Globus pallidus (tissue), 1 donor: ENCODE measurements around the gene HS3ST4.
"Not testable (repeated sequence)": the region's sequence is repeated elsewhere in the genome, so short reads cannot be mapped to it uniquely, and the experiment has no call there.

Experiments used
- DNase-seq: peaks from one replicate; pipeline ENCODE4 v3.0.0-alpha.2; 2015; ENCODE audit warnings: low spot score

The HS3ST4 gene

DNA sequence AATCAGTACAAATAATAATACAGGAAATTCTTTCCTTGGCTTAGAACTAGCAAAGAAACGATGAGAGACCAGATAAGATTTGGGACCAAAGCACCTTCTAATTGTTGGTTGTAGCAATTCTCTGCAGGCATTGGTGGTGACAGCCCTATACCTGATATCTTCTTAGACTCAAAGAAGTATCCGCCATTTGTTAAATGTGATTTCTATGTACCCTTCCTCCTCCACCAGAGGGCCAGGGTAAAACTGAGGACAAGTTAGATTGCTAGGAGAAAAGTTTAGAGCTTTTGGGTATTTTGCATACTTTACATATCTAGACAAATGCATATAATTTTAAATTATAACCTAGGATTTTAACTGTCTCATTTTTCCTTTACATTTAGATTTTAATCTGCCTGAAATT is 304.3 kb downstream of the HS3ST4 start:
- no peak for DNase-seq

DNA sequence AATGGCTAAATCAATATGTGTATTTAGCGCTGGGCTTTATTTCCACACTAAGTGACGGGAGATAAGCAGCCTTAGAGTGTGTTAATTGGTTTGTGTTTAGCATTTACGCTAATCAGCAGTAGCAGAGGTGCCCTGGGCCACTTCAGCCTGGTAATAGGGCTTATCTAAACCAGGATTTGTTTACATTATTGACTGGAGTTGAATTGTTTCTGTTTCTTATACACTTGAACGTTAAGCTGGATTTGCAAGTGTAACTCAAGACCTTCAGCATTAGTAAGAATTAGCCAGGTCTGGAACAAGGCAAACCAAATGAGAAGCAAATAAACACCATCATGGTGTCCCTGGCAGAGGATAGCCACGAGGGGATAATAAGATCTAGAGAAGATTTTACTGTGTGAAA is 313.6 kb downstream of the HS3ST4 start:
- DNase-seq, result no peak

DNA sequence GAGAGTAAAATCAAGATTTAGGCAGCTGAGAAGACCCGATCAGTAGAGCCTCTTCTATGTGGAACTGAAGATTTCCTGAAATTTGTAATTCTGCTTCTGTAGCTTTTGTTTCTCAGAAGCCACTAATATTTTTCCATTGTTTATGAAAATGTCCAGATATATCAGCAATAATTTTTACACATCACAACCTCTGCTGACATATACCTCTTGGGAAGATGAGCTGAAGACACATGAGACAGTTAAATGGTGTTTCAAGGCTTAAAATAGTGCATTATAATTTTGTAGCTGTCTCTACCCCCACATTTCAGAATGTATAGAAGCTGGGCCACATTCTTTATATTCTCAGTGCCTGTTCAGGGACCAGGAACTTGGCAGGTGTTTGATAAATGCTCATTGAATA is 320.6 kb downstream of the HS3ST4 start:
- DNase-seq, result no peak

DNA sequence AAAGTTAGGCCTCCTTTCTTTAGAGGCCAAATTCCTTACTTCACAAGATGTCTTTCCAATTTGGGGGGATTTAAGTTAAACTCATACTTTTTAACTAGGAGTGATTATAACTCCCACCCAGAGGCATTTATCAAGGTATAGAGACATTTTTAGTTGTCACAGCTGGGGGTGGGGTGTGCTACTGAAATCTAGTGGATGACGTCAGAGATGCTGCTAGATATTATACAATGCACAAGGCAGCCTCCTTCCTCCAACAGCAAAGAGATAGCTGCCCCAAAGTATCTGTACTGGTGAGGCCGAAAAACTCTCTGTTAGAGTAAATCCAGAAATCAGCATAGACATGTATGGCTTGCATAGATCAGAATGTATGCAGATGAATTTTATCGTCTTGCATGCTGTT is 324.0 kb downstream of the HS3ST4 start:
- no peak for DNase-seq

DNA sequence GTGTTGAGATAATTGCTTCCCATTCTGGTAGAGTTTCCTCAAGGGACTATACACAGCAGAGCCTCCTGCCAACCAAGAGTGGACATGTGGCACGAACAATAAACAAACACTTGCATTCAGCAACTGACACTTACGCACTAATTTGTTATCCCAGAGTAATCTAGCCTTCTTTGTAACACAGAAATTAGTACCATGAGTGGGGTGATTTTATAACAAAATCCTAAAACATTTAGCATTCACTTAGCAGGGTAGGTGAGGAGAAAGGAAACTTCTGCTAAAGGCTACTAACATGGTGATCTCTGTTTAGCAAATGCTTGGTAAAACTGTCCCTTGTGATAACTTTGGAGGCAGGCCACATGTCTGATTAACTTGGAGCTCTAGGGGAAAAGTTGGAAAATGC is 325.2 kb downstream of the HS3ST4 start:
- no peak for DNase-seq

DNA sequence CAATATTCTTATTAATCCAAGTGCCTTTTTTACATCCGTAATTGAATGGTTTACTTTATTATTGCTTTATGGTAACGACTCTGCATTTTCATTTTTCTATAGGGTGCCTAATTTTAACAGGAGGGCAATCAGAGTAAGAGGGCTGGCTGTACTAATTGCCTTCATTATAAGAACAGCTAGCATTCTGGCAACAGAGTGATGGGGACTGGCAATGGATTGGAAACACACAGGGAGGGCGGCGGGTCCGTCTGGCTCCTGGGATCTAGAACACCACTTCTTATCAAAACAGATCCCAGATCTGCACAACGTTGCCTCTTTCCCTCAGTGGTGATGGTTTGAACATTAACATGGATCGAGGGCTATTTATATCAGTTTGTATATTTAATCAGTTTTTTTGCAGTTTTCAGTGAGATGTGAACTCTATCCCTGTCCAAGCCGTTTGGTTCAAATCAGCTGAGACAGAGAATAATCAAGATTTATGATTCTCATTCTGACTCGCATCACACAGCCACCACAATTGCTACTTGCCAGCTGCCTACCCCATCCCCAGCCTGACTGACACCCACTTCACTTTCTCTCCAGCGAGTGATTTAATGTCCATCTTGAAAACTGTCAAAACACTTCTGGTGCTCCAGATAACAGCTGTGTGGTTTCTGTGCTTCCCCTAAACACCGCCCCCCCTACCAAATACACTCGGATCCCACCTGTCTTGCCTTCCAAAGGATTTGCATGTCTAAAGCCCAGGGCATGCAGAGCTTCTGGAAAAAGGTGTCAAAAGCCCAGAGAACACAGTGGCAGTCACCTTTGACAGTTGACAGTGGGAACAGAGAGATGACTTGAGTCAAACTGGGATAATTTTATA is 327.9 kb downstream of the HS3ST4 start:
- DNase-seq, result no peak

DNA sequence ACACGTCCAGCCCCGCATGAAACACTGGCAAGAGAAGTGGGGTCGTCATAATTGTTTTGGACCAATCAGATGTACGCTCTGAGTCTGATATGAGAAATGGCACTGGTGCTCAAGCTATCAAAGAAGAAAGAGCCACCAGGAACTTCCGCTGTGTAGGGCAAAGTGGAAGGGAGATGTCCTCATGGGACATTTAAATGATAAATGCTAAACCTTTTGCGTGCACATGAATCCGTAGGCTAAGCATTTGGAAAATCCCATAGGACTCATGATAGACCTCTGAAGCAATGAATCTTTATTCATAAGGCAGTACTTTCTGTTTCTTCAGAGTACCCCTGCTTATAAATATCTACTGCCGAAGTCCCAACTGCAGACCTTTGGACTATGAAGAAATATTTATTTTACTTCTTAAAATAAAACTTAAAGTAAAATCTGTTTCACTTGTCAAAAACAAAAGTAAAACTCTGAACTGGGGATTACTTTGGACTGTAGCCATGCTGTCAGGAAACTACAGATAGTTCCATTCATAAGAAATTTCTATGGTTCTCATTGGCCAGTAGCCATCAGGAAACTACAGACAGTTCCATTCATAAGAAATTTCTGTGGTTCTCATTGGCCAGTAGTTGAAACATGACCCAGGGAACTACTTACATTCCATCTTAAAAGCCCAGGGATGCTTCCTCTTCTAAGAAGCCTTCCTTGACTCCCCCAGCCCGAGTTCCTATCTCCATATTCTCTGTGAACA is 335.1 kb downstream of the HS3ST4 start:
- peak; percentile 44 for DNase-seq

DNA sequence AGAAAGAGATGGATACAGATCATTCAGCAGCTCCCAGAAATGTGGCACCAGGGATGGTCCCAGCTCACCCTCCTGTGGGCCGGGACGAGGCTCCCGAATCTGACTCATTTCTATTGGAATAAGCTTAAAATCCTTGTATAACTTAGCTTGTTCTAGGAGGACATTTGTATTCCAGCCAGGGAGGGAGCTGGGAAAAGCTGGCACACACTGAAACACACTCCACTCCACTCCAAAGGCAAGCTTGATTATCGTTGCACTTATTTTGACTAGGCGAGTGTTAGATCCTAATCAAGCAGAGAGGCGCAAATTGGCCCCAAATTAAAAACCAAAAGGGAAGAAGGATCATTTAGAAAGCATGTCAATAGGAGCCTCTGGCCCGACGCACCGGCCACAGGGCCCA is 339.5 kb downstream of the HS3ST4 start:
- peak; percentile 7 for DNase-seq

DNA sequence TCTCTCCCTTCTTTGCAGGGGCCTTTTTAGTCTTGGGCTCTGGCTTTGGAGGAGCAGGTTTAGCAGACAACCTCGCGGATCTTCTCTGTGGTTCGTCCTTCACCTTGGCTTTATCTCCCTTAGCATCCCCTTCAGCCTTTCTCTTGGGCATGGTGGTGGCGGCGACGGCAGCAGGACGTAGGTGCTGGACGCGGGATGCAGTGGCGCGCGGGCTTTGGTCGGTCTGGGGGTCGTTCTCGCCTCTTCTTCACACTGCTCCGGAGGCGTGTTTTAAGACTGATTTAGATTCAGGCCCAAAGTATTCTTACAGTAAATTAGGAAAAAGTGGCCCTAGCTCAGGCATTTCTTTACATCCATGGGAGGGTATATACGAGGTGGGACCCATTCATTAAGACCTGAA is 340.9 kb downstream of the HS3ST4 start:
- DNase-seq, result not testable (repeated sequence)

DNA sequence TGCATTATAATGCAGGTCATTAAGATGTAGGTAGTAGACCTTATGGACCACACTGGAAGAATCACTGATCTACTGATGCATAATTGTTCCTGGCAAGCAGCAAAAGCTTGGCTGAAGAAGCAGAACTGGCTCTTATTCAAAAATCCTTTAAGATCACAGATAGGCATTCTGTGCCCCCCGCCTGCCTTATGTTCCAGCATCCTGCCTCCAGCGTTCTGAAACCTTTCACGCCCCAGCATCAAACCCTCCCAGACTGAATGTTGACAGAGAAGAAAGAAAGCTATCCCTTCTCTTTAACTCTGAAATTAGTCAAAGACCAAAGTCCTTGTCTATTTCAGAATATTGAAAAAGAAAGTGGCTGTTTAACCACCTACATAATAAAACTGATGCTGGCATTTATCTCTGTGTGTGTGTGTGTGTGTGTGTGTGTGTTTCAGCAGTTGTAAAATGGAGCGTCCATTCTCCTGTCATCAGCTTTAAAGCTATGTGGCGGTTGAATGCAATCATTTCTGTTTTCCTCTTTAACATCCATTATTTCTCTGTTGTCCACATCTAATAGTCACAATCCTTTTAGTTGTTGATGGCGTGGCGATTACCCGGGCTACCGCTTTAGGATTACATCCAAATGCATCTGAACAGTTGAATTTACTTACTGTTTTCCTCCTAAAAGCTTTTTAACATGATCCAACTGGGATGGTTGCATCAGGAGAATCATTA is 350.4 kb downstream of the HS3ST4 start:
- no peak for DNase-seq

DNA sequence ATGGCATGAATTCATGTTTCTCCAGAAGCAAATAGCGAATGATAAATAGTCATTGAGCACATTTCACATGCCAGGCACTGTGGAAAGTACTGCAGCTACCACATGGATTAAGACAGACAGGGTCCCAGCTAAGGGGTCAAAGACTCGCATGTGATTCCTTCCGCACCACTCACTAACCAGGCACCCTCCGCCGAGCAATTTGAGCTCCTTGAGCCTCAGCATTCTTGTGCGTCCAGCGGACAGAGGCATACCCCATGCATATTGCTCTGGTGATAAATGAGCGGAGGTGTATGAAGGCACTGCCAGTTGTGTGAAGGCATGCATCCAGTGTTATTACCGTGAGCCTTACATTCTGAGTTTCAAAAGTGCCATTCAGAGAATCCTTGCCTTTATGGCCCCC is 358.7 kb downstream of the HS3ST4 start:
- DNase-seq, result no peak

DNA sequence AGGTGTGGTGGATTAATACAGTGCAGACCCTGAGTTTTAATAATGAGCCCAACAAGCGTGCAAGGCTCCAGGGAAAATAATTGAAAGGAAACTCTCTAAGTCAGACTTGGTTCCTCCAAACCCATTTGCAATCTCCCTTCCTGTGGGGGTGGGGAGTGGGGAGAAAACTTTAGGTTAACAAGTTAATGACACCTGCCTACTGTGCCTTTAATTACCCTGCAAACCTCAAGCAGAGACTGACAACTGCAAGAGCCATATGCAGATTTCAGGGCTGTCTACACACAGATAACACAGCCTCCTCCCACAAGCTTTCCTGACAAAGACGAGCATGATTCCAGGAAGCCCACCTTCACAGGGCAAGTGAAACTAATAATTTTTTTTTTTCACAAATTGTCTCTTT is 359.3 kb downstream of the HS3ST4 start:
- DNase-seq, result no peak

DNA sequence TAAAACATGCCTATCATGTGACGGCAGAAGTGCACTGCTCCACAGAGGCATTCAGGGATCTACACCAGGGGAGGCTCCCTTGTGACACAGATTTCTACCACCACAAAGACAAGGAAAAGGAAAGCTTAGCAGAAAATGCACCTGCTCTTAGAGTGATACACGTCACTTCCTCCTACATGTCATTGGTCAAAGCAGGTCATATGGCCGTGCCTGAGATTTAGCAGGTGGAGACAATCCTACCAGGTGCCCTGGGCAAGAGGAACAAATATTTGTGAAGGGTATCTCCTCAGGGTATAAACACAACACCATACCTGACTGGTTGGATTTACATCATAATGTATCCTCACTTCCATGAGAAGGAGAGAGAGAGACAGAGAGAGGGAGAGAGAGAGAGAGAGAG is 362.1 kb downstream of the HS3ST4 start:
- no peak for DNase-seq

DNA sequence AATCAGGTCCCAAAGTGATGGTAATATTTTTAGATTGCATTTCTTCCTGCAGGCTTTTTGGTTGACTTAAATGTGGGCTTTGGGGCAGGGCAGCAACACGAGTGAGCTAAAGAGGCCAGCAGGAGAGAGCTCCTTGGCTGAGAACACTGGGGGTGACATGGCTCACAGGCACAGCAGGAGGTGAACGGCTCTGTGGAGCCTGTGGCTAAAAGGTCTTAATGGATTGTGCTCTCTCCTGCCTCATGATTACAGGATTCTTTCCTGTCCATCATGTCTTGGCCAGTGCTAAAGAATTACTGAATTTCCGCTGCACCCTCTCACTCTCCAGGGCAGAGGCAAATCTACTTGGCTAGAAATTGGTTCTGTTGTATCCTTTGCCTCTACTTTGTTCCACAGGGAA is 366.6 kb downstream of the HS3ST4 start:
- DNase-seq, result no peak

DNA sequence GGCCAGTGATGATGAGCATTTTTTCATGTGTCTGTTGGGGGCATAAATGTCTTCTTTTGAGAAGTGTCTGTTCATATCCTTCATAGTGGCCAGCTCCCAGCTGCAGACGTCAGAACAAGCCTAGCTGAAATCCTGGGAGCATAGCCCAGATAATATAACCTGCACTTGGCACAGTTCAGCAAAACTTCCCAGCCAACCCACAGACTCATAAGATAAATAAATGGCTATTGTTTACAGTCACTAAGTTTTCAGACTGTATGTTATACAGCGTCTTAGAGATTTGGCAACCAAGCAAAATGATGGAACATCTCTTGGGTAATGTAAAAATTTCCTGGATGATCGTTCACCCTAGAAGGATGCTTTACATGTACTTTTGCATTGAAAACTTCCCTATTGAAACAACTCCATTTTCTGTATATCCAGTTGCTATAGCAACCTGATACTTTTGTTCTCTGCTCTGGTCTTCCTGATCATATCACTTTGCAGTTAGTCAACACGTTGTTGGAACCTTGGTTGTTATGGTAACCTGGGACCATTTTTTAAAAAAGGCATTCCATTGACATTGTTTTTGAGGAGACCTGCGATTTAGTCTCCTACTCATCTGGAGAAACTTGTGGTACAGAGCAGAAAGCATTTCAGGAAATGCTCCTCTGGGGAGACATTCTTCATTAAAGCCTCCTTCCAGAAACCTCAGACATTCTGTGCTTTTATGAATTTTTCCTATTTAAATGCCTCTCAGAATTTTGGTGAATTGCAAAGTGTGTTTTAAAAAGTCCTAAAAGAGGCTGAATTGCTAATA is 378.7 kb downstream of the HS3ST4 start:
- no peak for DNase-seq

DNA sequence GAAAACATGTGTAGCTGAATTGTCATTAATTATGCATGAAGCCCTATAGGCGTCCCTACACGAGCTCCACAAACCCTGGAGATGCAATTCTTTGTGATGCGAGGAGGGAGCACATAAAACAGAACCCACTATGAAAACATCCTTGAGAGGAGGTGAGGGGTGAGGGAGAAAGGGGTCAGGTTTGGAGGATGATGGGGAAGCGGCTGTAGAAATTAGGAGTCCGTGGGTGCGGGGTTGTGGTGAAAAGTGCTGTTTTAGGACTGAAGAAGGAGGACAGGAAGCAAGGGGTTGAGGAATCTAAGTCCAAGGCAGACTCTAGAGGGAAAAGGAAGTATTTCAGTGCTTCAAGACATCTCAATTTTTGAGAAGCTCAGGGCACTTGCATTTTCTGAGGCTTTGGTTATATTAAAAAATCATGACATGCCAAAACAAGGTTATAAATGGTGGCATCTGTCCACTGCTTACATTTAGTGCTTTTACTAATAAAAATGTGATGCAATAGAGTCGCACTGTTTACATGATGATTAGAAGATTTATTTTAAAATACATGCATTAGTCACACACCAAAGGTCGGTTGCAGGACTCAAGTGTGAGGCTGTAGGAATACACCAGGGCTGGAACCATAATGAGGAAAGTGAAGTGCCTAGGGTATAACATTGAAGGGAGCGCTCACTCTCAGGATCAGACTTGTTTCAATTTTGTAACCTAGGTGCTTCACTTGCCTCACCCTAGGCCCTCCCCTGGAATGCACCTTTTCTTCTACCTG is 379.5 kb downstream of the HS3ST4 start:
- no peak for DNase-seq

DNA sequence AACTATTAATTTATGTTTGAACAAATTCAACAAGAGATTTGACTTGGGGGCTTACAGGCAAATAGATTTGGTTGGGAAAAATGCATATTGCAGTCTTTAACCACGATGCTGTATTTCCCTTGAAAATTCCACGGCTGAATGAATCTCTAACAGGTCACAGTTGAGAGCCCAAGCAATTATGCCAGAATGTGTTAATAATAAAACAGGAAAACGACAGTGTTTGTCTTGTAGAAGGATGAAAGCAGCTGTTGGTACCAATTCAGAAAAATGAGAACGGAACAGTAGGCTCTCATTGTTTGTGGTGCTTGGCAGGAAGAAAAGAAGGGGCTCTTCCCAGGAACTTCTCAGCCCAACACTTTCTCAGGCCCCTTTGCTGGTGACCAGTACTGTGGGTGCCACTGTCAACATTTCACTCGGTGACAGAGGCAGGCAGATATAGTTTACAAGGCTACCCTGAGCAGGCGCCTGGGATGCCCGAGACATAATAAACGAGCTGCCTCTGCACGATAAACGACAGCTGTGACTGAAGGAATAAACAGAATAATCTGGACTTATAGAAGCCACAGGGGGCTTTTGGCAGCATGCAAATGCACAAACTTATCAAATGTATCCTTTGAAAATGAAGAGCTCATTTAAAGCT is 387.1 kb downstream of the HS3ST4 start:
- DNase-seq, result no peak

DNA sequence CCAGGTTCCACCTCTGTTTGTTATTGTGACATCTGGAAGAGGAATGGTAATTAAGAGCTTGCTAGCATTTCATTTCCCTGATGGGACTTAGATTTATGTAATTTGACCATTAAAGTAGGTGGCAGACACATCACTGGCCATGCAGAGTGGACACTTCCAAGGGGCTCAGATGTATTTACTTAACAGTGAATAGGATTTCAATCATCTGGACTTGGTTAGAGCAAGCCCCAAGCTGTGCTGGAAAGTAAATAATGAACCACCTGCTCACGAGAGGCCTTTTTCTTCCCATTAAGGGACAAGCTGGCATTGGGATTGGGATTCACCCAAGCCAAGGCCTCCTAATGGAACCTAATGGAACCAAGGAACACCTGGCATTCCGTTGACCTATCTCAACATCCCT is 395.3 kb downstream of the HS3ST4 start:
- DNase-seq, result no peak

DNA sequence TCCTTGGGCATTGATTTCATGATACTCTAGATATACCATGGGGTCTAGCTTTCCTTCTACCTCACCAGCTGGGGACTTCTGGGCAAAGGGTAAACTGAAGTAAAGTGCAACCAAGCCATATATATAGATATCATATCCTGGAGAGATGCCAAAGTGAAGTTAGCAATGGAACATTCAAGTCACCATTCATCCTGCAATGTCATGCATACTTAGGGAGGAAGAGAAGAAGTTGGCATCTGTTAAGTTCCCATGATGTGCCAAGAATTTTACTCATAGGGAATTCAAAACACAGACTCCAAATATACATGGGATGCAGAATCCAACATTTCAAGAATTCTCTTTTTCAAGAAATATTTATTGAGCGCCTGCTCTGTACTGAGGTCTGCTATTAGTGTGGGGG is 399.8 kb downstream of the HS3ST4 start:
- no peak for DNase-seq

DNA sequence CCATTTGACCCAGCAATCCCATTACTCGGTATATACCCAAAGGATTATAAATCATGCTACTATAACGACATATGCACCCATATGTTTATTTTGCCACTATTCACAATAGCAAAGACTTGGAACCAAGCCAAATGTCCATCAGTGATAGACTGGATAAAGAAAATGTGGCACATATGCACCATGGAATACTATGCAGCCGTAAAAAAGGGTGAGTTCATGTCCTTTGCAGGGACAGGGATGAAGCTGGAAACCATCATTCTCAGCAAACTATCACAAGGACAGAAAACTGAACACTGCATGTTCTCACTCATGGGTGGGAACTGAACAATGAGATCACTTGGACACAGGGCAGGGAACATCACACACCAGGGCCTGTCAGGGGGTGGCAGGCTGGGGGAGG is 406.4 kb downstream of the HS3ST4 start:
- DNase-seq, result not testable (repeated sequence)

DNA sequence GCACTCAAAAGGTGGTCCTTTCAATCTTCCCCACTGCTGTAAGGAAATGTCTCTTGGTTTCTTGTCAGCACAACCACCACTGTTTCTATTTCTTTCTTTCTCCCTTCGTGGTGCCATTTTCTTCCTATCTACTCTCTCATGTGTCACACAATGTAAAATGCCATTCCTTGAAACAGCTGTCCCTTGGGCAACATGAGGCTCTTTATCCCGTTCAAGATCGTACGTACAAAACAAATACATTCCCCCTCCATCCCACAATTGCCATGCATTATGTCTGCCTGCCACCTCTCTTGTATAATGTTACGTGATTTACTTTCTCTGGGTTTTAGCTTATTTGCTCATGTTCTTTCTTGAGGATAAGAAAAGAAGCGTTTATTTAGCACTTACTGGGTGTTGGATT is 410.6 kb downstream of the HS3ST4 start:
- DNase-seq, result no peak
